GM06990 (cell line): ENCODE data around the gene NEK7.

Source experiments
- DNase-seq: peaks from one replicate; pipeline ENCODE4 v3.0.0-alpha.2; 2011; ENCODE audit not compliant: insufficient read length; ENCODE audit errors: extremely low read depth
- H3K27me3 ChIP-seq: replicated peaks from 2 replicates; pipeline ENCODE4 v1.6.0; 2011; ENCODE audit warnings: low read length; ENCODE audit not compliant: control insufficient read depth, insufficient read depth
- H3K36me3 ChIP-seq: 2 replicates; pipeline ENCODE4 v1.5.1; 2011; ENCODE audit warnings: low read length; ENCODE audit not compliant: control insufficient read depth, insufficient read depth
- H3K4me3 ChIP-seq: replicated peaks from 2 replicates; pipeline ENCODE4 v1.5.1; 2011; ENCODE audit warnings: low read depth, mild to moderate bottlenecking, control low read depth, low read length
- CTCF ChIP-seq: IDR thresholded peaks from 2 replicates; pipeline ENCODE4 v1.5.1; 2011; ENCODE audit warnings: low read length, control low read depth, mild to moderate bottlenecking, inconsistent platforms; ENCODE audit not compliant: insufficient read depth, poor library complexity, severe bottlenecking

Gene NEK7

GRCh38 chr1:198150369-198150768 is 6.4 kb upstream of the NEK7 start:
- H3K36me3 ChIP-seq, result no peaks in the 10 kb centered on the region
- no peak for DNase-seq
- no peaks in the 10 kb centered on the region for H3K27me3 ChIP-seq
- no peak overlapping the region for H3K4me3 ChIP-seq
- TF ChIP-seq CTCF, result no peak

DNA sequence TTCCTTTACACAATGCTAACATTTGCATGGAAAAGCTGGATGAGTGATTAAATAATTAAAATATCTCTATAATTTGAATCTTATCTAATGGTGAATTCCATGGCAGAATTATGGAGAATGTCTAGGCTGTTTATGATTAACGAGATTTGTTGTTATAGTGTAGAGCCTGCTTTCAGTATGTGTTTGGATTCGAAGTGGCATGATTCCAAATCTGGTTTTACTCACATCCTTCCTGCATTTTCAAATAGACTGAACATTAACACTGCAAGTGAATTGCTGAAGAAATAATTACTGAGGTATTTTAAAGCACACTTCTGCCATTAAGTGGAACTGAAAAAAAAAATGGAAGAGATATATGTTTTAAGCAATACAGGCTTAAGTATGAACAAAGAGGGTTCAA is 5.1 kb upstream of the NEK7 start:
- DNase-seq, result no peak
- no peak for TF ChIP-seq CTCF

DNA sequence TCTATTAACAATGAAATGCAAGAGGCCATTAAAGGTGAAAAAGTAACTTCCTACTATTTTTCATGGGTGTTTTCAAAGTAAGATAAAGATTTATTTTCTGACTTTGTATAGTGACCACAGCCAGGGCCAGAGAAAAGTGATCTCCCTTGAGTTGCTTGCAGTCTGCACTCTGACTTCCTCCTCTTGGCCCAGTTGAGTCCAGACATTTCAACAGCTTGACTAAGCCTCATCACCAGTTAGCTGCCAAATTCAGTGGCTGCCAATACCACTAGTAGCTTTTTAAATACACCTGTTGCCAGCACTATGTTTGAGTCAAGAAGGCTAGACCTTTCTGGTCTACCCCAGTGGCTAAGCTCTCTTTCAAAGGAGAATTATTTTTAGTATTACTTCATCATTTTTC is 3.7 kb upstream of the NEK7 start:
- TF ChIP-seq CTCF, result no peak
- DNase-seq, result no peak
- no peak overlapping the region for H3K4me3 ChIP-seq
- H3K36me3 ChIP-seq, result no peaks in the 10 kb centered on the region
- H3K27me3 ChIP-seq, result no peaks in the 10 kb centered on the region

More for the DNA sequence above, 5.1 kb upstream of the NEK7 start:
- Histone ChIP-seq H3K27me3 (no peaks in the 10 kb centered on the region), H3K4me3 (no peak overlapping the region), H3K36me3 (no peaks in the 10 kb centered on the region)

DNA sequence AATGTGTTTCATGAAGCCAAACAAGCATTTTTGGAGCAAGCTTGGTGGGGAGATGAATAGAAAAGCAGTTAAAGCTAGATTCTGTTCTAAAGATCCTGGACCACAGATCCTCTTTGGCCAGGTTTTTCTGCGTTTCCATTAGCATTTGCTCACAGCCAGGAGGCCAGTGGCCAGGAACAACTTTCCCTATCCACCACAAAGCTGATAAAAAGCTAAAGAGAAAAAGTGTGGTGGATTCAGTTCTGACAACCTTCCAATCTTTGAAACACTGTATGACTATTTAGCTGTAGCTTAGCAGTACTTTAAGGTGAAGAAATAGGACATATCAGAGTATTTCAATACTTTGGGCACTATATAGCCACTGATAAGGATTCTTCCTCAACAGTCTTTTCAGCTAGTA is 3.0 kb upstream of the NEK7 start:
- DNase-seq, result no peak
- Histone ChIP-seq H3K36me3 (no peaks in the 10 kb centered on the region), H3K4me3 (no peak overlapping the region), H3K27me3 (no peaks in the 10 kb centered on the region)
- TF ChIP-seq CTCF, result no peak

- TF ChIP-seq CTCF, result no peak
- Histone ChIP-seq H3K4me3 (no peak overlapping the region), H3K27me3 (no peaks in the 10 kb centered on the region), H3K36me3 (no peaks in the 10 kb centered on the region)
- no peak for DNase-seq
These were observed 1.5 kb upstream of the NEK7 start for GRCh38 chr1:198155253-198155652.

DNA sequence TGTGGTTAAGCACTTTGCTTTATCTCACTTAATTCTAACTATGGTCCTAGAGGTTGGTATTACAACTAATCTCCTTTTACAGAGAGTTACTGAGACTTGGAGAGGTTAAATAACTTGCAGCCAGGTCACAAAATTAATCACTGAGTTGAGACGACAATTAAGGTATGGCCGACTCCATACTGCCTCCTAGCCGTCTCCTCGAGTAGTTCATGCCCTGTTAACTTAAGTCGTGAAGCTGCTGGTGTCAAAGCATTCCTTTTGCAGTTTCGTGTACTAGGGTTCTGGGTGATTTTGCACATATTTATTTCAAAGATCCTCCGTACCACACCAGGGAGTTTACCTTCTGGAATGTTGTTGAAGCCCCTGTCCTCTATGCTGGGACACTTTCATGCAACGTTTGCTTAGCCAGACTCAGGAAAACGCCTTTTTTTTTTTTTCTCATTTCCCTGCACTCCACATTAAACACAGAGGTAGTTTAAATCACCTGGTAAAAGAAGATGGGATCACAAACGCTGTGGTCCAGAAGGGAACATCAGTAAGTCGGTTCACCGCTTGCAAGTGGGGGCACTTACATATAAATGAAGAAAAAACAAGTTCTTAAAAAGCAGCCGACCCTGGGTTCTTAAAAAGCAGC is 570 bp upstream of the NEK7 start:
- Histone ChIP-seq H3K27me3 (no peaks in the 10 kb centered on the region), H3K4me3 (peak overlapping the region; percentile 88), H3K36me3 (no peaks in the 10 kb centered on the region)
- peak; percentile 80 for TF ChIP-seq CTCF
- peak; percentile 68 for DNase-seq
